K562 (cell line): ENCODE measurements around the gene LRRC43. TPM values are rescaled to one million over a fixed set of nuclear protein-coding genes. Genes with fewer than 3 reads are reported as not detected.

Experiments
- MIER1 ChIP-seq: fragments of 450-650 bp; IDR thresholded peaks from 2 replicates; pipeline ENCODE4 v1.6.1; 2016; ENCODE audit warnings: antibody characterized with exemption, mild to moderate bottlenecking, low read depth
- ZBTB40 ChIP-seq, 2 experiments: fragments of 450-650 bp in 1 of 2; sonication (generic) in 1 of 2; formaldehyde crosslinking in 1 of 2; IDR thresholded peaks; 2 replicates each; pipeline versions ENCODE4 v1.7.1 to v1.9.0; 2016 to 2022; ENCODE audit warnings: inconsistent platforms in 1 of 2, mild to moderate bottlenecking in 1 of 2, missing genetic modification reagents in 1 of 2
- polyA plus RNA-seq, 8 experiments: library from polyadenylated mRNA; depleted of rRNA in 4 of 8; stranded (reverse) in 5 of 8; unstranded in 3 of 8; fragments of >200 nt; fragmentation: Nextera tagmentation in 2 of 8; fragmentation: Illumina TruSeq in 1 of 8; extraction: Ambion mirVana in 2 of 8; extraction: Trizol in 1 of 8; gene quantifications; 2 replicates each; pipeline versions ENCODE4 v1.2.1 to v1.2.3, GENCODE V29; 2011 to 2014; ENCODE audit warnings: inconsistent platforms in 1 of 8, missing spikeins in 1 of 8
- total RNA-seq, 7 experiments: library from RNA; depleted of rRNA in 6 of 7; stranded (reverse); fragments of >200 nt in 6 of 7; fragmentation: Illumina TruSeq in 2 of 7; extraction: Trizol in 2 of 7; gene quantifications; 2 replicates each; pipeline versions ENCODE4 v1.2.1 to v1.2.3, GENCODE V29; 2011 to 2021; ENCODE audit warnings: low replicate concordance in 1 of 7

LRRC43 gene
- total and polyA plus RNA-seq, 9 of the 15 experiments (the other 6 are each of a cell fraction or from before 2014, with no cell fraction given), result 0.19 TPM; not detected in 8

GRCh38 chr12:122245553-122245952, 62.6 kb downstream of the LRRC43 start (continued):
- peak; percentile 95 for TF ChIP-seq ZBTB40 (IDR thresholded peaks at IDR 0.05)
- peak; percentile 87 for TF ChIP-seq ZBTB40 (CRISPR knock-in tag; IDR thresholded peaks at IDR 0.05)
- TF ChIP-seq MIER1, result no peak
